NAMALWA (cell line): Measurements from ENCODE around the gene ITLN2.
"Not testable (repeated sequence)": the region's sequence is repeated elsewhere in the genome, so short reads cannot be mapped to it uniquely, and the experiment has no call there.

Experiments used
- DNase-seq: peaks from one replicate; pipeline ENCODE4 v3.0.0-alpha.2; 2015; ENCODE audit warnings: low spot score

ITLN2 gene

GRCh38 chr1:160954158-160955104 is at the start of gene ITLN2:
ITLN2 (minus strand) TSS chr1:160954809; CDS start chr1:160954741, 68 bp downstream.
- DNase-seq: peak; percentile 87

- DNase-seq: peak; percentile 38
Measured at GRCh38 chr1:161001525-161001924, 46.9 kb upstream of the ITLN2 start.

- DNase-seq: no peak
Measured at GRCh38 chr1:161000736-161001480, 46.3 kb upstream of the ITLN2 start.

- DNase-seq: no peak
Measured at GRCh38 chr1:160999376-160999775, 44.8 kb upstream of the ITLN2 start.

- DNase-seq: peak; percentile 79
Measured at GRCh38 chr1:160997323-160998038, 42.9 kb upstream of the ITLN2 start.

- DNase-seq: no peak
Measured at GRCh38 chr1:160996178-160996577, 41.6 kb upstream of the ITLN2 start.

- peak; percentile 53 for DNase-seq
Measured at GRCh38 chr1:160993544-160994193, 39.1 kb upstream of the ITLN2 start.

GRCh38 chr1:160992036-160992435 is 37.4 kb upstream of the ITLN2 start:
- not testable (repeated sequence) for DNase-seq

GRCh38 chr1:160987359-160988050 is 32.9 kb upstream of the ITLN2 start:
- no peak for DNase-seq

- DNase-seq: no peak
Measured at GRCh38 chr1:160985723-160986122, 31.1 kb upstream of the ITLN2 start.

GRCh38 chr1:160981584-160982411 is 27.2 kb upstream of the ITLN2 start:
- no peak for DNase-seq

- no peak for DNase-seq
Measured at GRCh38 chr1:160979286-160979685, 24.7 kb upstream of the ITLN2 start.

GRCh38 chr1:160978510-160978927 is 23.9 kb upstream of the ITLN2 start:
- DNase-seq: no peak

- DNase-seq: no peak
Measured at GRCh38 chr1:160975026-160975425, 20.4 kb upstream of the ITLN2 start.

GRCh38 chr1:160973491-160973890 is 18.9 kb upstream of the ITLN2 start:
- DNase-seq: no peak

GRCh38 chr1:160972939-160973338 is 18.3 kb upstream of the ITLN2 start:
- DNase-seq: no peak

- DNase-seq: no peak
Measured at GRCh38 chr1:160971618-160972056, 17.0 kb upstream of the ITLN2 start.

GRCh38 chr1:160963521-160963920 is 8.9 kb upstream of the ITLN2 start:
- no peak for DNase-seq

- no peak for DNase-seq
Measured at GRCh38 chr1:160961419-160961818, 6.8 kb upstream of the ITLN2 start.

- no peak for DNase-seq
Measured at GRCh38 chr1:160956966-160957365, 2.4 kb upstream of the ITLN2 start.
